H9 (cell line): ENCODE data around the gene DENND11. TPM values are rescaled to one million over a fixed set of nuclear protein-coding genes. Genes with fewer than 3 reads are reported as not detected.

Experiments used
- DNase-seq: peaks from one replicate; pipeline ENCODE4 v3.0.0-alpha.2; 2017
- H2AFZ ChIP-seq: one replicate; pipeline ENCODE4 v1.6.1; 2013; ENCODE audit warnings: mild to moderate bottlenecking, low read length, control low read depth, moderate library complexity
- H2AK5ac ChIP-seq: 2 replicates; pipeline ENCODE4 v1.6.1; 2013; ENCODE audit warnings: low read length, control low read depth, mixed read lengths; ENCODE audit not compliant: insufficient read length
- H2BK120ac ChIP-seq: one replicate; pipeline ENCODE4 v1.6.1; 2013; ENCODE audit warnings: low read depth, mild to moderate bottlenecking, low read length, control low read depth, inconsistent platforms; ENCODE audit not compliant: poor library complexity, severe bottlenecking
- H2BK12ac ChIP-seq: 2 replicates; pipeline ENCODE4 v1.6.1; 2013; ENCODE audit warnings: low read length, control low read depth, mixed read lengths, low read depth; ENCODE audit not compliant: insufficient read length
- H2BK15ac ChIP-seq: 2 replicates; pipeline ENCODE4 v1.6.1; 2013; ENCODE audit warnings: low read depth, low read length, control low read depth
- H2BK20ac ChIP-seq: one replicate; pipeline ENCODE4 v1.6.1; 2013; ENCODE audit warnings: low read depth, mild to moderate bottlenecking, low read length, control low read depth, inconsistent platforms; ENCODE audit not compliant: poor library complexity, severe bottlenecking
- H2BK5ac ChIP-seq: 2 replicates; pipeline ENCODE4 v1.6.1; 2013; ENCODE audit warnings: low read length, control low read depth, mixed read lengths; ENCODE audit not compliant: insufficient read length
- H3K14ac ChIP-seq: 2 replicates; pipeline ENCODE4 v1.6.1; 2013; ENCODE audit warnings: low read length, control low read depth; ENCODE audit not compliant: insufficient read depth
- H3K18ac ChIP-seq: 2 replicates; pipeline ENCODE4 v1.6.1; 2013; ENCODE audit warnings: low read depth, mild to moderate bottlenecking, mixed read lengths, low read length, control low read depth; ENCODE audit not compliant: insufficient read length
- H3K23ac ChIP-seq: 2 replicates; pipeline ENCODE4 v1.6.1; 2013; ENCODE audit warnings: low read length, control low read depth, mixed read lengths, low read depth; ENCODE audit not compliant: insufficient read length
- H3K23me2 ChIP-seq: 2 replicates; pipeline ENCODE4 v1.6.1; 2013; ENCODE audit warnings: low read depth, mild to moderate bottlenecking, mixed read lengths, low read length, control low read depth; ENCODE audit not compliant: insufficient read length, poor library complexity, severe bottlenecking
- H3K27ac ChIP-seq: 2 replicates; pipeline ENCODE4 v1.5.1; 2013; ENCODE audit warnings: low read length, control low read depth, mixed read lengths, low read depth; ENCODE audit not compliant: insufficient read length
- H3K27me3 ChIP-seq: 2 replicates; pipeline ENCODE4 v1.6.1; 2013; ENCODE audit warnings: low read length, control low read depth, inconsistent platforms; ENCODE audit not compliant: insufficient read depth
- H3K4ac ChIP-seq: 2 replicates; pipeline ENCODE4 v1.6.1; 2013; ENCODE audit warnings: low read depth, mild to moderate bottlenecking, control low read depth, inconsistent platforms, low read length, moderate library complexity
- H3K4me1 ChIP-seq: 2 replicates; pipeline ENCODE4 v1.6.1; 2013; ENCODE audit warnings: low read length, control low read depth, inconsistent platforms; ENCODE audit not compliant: insufficient read depth
- H3K4me2 ChIP-seq: 2 replicates; pipeline ENCODE4 v1.6.1; 2013; ENCODE audit warnings: low read length, control low read depth, mixed read lengths; ENCODE audit not compliant: insufficient read length, insufficient read depth
- H3K56ac ChIP-seq: 2 replicates; pipeline ENCODE4 v1.6.1; 2013; ENCODE audit warnings: low read depth, mild to moderate bottlenecking, mixed read lengths, low read length, control low read depth; ENCODE audit not compliant: insufficient read length
- H3K79me1 ChIP-seq: 2 replicates; pipeline ENCODE4 v1.6.1; 2013; ENCODE audit warnings: low read depth, mild to moderate bottlenecking, moderate library complexity, low read length, control low read depth, inconsistent platforms; ENCODE audit not compliant: insufficient read depth, poor library complexity, severe bottlenecking
- H3K79me2 ChIP-seq: 2 replicates; pipeline ENCODE4 v1.6.1; 2013; ENCODE audit warnings: low read length, control low read depth, inconsistent platforms; ENCODE audit not compliant: insufficient read depth
- H3K9ac ChIP-seq: 2 replicates; pipeline ENCODE4 v1.6.1; 2013; ENCODE audit warnings: low read length, control low read depth, mixed read lengths; ENCODE audit not compliant: insufficient read length; ENCODE audit errors: extremely low read depth
- H3K9me3 ChIP-seq: one replicate; pipeline ENCODE4 v1.6.1; 2013; ENCODE audit warnings: low read depth, low read length, inconsistent platforms; ENCODE audit not compliant: control insufficient read depth
- H3T11ph ChIP-seq: one replicate; pipeline ENCODE4 v1.6.1; 2013; ENCODE audit warnings: mild to moderate bottlenecking, low read length, control low read depth, inconsistent platforms
- H4K20me1 ChIP-seq: one replicate; pipeline ENCODE4 v1.6.1; 2013; ENCODE audit not compliant: control insufficient read depth, insufficient read length, insufficient read depth
- H4K5ac ChIP-seq: 2 replicates; pipeline ENCODE4 v1.6.1; 2013; ENCODE audit warnings: low read depth, mild to moderate bottlenecking, mixed read lengths, low read length, control low read depth; ENCODE audit not compliant: insufficient read length
- H4K8ac ChIP-seq: replicated peaks from 2 replicates; pipeline ENCODE4 v1.6.1; 2013; ENCODE audit warnings: low read length, control low read depth, mixed read lengths, low read depth; ENCODE audit not compliant: insufficient read length
- H4K91ac ChIP-seq: 2 replicates; pipeline ENCODE4 v1.6.1; 2013; ENCODE audit warnings: low read depth, mild to moderate bottlenecking, moderate library complexity, mixed read lengths, low read length, control low read depth; ENCODE audit not compliant: insufficient read length
- H3K27ac Mint-ChIP-seq, 3 experiments: 2 replicates in 2 of 3; 3 replicates in 1 of 3; pipeline ENCODE4 v1.8.0; 2020 to 2021; ENCODE audit warnings: mixed read lengths in 3 of 3, mild to moderate bottlenecking in 1 of 3, moderate library complexity in 1 of 3
- H3K27me3 Mint-ChIP-seq: 2 replicates; pipeline ENCODE4 v1.8.0; 2021; ENCODE audit warnings: low read depth, mild to moderate bottlenecking, moderate library complexity, mixed read lengths
- H3K36me3 Mint-ChIP-seq, 3 experiments: 2 replicates in 2 of 3; 3 replicates in 1 of 3; pipeline ENCODE4 v1.8.0; 2020 to 2021; ENCODE audit warnings: low read depth in 3 of 3, mixed read lengths in 3 of 3; ENCODE audit not compliant: insufficient read depth in 1 of 3
- H3K4me1 Mint-ChIP-seq, 2 experiments: 2 replicates each; pipeline ENCODE4 v1.8.0; 2020; ENCODE audit warnings: mixed read lengths in 2 of 2
- H3K4me3 Mint-ChIP-seq, 2 experiments: 2 replicates in 1 of 2; 3 replicates in 1 of 2; pipeline ENCODE4 v1.8.0; 2020 to 2021; ENCODE audit warnings: mild to moderate bottlenecking in 2 of 2, mixed read lengths in 2 of 2, moderate library complexity in 1 of 2
- H3K9me3 Mint-ChIP-seq, 2 experiments: 2 replicates in 1 of 2; 3 replicates in 1 of 2; pipeline ENCODE4 v1.8.0; 2020; ENCODE audit warnings: mild to moderate bottlenecking in 2 of 2, mixed read lengths in 2 of 2, moderate library complexity in 1 of 2
- CTCF ChIP-seq: fragments of 200-600 bp; sonication (generic); conservative IDR thresholded peaks from 3 replicates; pipeline ENCODE4 v1.8.0; 2021; ENCODE audit warnings: antibody characterized with exemption, mild to moderate bottlenecking
- WGBS: extraction: QIAGEN DNeasy Blood & Tissue Kit; methylation state at CpG from one replicate; pipeline ENCODE4 v1.1.7; 2013; ENCODE audit warnings: missing lambda C conversion rate, low lambda C conversion rate, mixed read lengths; ENCODE audit not compliant: insufficient read length; ENCODE audit errors: extremely low coverage; 5-methylcytosine and 5-hydroxymethylcytosine counted together
- total RNA-seq: library from RNA; stranded (reverse); gene quantifications from 2 replicates; pipeline ENCODE4 v1.2.1, GENCODE V29; 2021

DENND11 gene
- total RNA-seq, 1 experiment from 2014 or later = 21.9 TPM

GRCh38 chr7:141742229-141742628 lies 40.3 kb upstream of the DENND11 start:
- no peak overlapping the region for H3K4ac ChIP-seq
- H2AK5ac ChIP-seq = no peak overlapping the region
- H3K27me3 Mint-ChIP-seq = no peaks in the 10 kb centered on the region

More at GRCh38 chr7:141742229-141742628, 40.3 kb upstream of the DENND11 start:
- no peak overlapping the region for H4K5ac ChIP-seq
- H2BK5ac ChIP-seq = no peak overlapping the region
- H2BK12ac ChIP-seq = no peak overlapping the region
- Mint-ChIP-seq H3K4me1 (peaks cover 11 to 22% of the 10 kb centered on the region in 2 experiments), H3K9me3 (peaks cover 0 to 2% of the 10 kb centered on the region in 2 experiments; a peak in 2 of 5 replicates), H3K36me3 (peaks cover 57 to 76% (median 75%) of the 10 kb centered on the region in 3 experiments), H3K27ac (no peak overlapping the region), H3K4me3 (no peak overlapping the region)
- no peaks in the 10 kb centered on the region for H4K20me1 ChIP-seq
- no peaks in the 10 kb centered on the region for H3K9me3 ChIP-seq
- no peaks in the 10 kb centered on the region for H3K27me3 ChIP-seq
- no peak overlapping the region for H3K4me2 ChIP-seq
- no peak overlapping the region for H3K23ac ChIP-seq
- H2BK120ac ChIP-seq = no peak overlapping the region
- H3K56ac ChIP-seq = no peak overlapping the region
- no peak overlapping the region for H3K27ac ChIP-seq
- no peak overlapping the region for H3K18ac ChIP-seq
- no CpG with 5 or more reads among the region's 1 CpG for WGBS
- H3K23me2 ChIP-seq = peaks cover 3% of the 10 kb centered on the region
- no peak overlapping the region for H3K9ac ChIP-seq
- peaks cover 3% of the 10 kb centered on the region; the same call in 1 of the 2 replicates for H3K4me1 ChIP-seq
- no peak overlapping the region for H3K14ac ChIP-seq
- H3T11ph ChIP-seq = no peak overlapping the region
- H3K79me1 ChIP-seq = peaks cover 8% of the 10 kb centered on the region
- no peak for DNase-seq
- no peak for TF ChIP-seq CTCF
- no peak overlapping the region for H2AFZ ChIP-seq
- H4K91ac ChIP-seq = no peak overlapping the region
- no peak overlapping the region for H2BK15ac ChIP-seq
- H2BK20ac ChIP-seq = no peak overlapping the region
- H3K79me2 ChIP-seq = peaks cover 16% of the 10 kb centered on the region
- H4K8ac ChIP-seq = no peak overlapping the region
